ENCODE results near the gene MSL1.

DNA sequence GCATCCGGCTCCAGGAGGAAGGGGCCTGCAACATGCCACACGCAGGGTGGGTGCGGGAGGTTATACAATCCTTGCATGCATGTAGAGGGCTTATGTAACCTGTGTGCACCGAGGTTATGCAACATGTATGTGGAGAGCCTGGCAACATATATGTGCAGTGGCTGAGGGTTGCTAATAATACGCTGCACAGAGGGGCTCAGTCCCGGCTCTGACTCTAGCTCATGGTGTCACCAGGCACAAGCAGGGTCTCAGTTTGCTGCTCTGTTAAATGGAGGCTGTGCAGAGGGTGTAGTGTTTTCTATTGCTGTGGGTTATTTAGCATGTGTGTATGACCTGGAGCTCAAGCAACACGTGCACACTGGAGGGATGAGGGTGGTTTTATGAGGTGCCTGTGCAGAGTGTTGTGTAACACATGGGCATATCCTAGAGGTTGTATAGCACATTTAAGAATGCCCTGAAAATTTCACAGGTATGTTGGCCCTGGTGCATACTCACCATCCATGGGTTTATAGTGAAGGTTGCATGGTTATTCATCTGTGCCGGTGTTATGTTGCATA, 45.8 kb upstream of the MSL1 start:
- TF ChIP-seq, protein P1, sequence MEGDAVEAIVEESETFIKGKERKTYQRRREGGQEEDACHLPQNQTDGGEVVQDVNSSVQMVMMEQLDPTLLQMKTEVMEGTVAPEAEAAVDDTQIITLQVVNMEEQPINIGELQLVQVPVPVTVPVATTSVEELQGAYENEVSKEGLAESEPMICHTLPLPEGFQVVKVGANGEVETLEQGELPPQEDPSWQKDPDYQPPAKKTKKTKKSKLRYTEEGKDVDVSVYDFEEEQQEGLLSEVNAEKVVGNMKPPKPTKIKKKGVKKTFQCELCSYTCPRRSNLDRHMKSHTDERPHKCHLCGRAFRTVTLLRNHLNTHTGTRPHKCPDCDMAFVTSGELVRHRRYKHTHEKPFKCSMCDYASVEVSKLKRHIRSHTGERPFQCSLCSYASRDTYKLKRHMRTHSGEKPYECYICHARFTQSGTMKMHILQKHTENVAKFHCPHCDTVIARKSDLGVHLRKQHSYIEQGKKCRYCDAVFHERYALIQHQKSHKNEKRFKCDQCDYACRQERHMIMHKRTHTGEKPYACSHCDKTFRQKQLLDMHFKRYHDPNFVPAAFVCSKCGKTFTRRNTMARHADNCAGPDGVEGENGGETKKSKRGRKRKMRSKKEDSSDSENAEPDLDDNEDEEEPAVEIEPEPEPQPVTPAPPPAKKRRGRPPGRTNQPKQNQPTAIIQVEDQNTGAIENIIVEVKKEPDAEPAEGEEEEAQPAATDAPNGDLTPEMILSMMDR (IDR thresholded peaks at IDR 0.05 in 8 of 11, conservative IDR thresholded peaks at IDR 0.05 in 3 of 11): no peak
- TF ChIP-seq POLR2AphosphoS5 (IDR thresholded peaks at IDR 0.05) (peak in 1 of 3 donors; percentile 2), POLR2A (IDR thresholded peaks at IDR 0.05) (no peak)
